H1 (cell line): ENCODE data around the gene TRMT6. TPM values are rescaled to one million over a fixed set of nuclear protein-coding genes. Genes with fewer than 3 reads are reported as not detected.

Experiments
- CTCF ChIA-PET: fragments of 300-600 bp; sonication (Branson Sonifier 250); formaldehyde crosslinking; loops from one replicate; lab custom pipeline; 2021; ENCODE audit not compliant: partially characterized antibody; lab: Charles Lee
- POLR2A ChIA-PET: fragments of 300-600 bp; sonication (Branson Sonifier 250); formaldehyde crosslinking; loops from one replicate; lab custom pipeline; 2021; ENCODE audit warnings: inconsistent platforms; ENCODE audit not compliant: partially characterized antibody; lab: Charles Lee
- DNase-seq, 2 experiments: peaks; one replicate each; pipeline versions ENCODE4 v3.0.0 to v3.0.0-alpha.2; 2010 to 2022; ENCODE audit warnings: low spot score in 2 of 2, low read depth in 1 of 2, mixed read lengths in 1 of 2
- FAIRE-seq: peaks from 2 replicates; lab custom pipeline; 2011; peaks lifted over from hg19 to GRCh38; lab: Jason Lieb, UNC
- H2AFZ ChIP-seq: 2 replicates; pipeline ENCODE4 v1.8.1; 2012; ENCODE audit warnings: low read length, inconsistent platforms
- H2AK5ac ChIP-seq: 2 replicates; pipeline ENCODE4 v1.6.1; 2013; ENCODE audit warnings: low read depth, low read length
- H2BK120ac ChIP-seq: replicated peaks from 2 replicates; pipeline ENCODE3; 2013; ENCODE audit warnings: low read depth, low read length, inconsistent platforms
- H2BK12ac ChIP-seq: 2 replicates; pipeline ENCODE4 v1.6.1; 2013; ENCODE audit warnings: low read depth, low read length
- H2BK15ac ChIP-seq: 2 replicates; pipeline ENCODE4 v1.6.1; 2013; ENCODE audit warnings: low read length
- H2BK20ac ChIP-seq: 2 replicates; pipeline ENCODE4 v1.6.1; 2013; ENCODE audit warnings: low read length
- H2BK5ac ChIP-seq: 2 replicates; pipeline ENCODE4 v1.6.1; 2013; ENCODE audit warnings: low read depth, low read length
- H3K14ac ChIP-seq: 2 replicates; pipeline ENCODE4 v1.6.1; 2013; ENCODE audit warnings: inconsistent platforms; ENCODE audit not compliant: insufficient read length
- H3K18ac ChIP-seq: 2 replicates; pipeline ENCODE4 v1.6.1; 2013; ENCODE audit warnings: low read length; ENCODE audit errors: extremely low read depth
- H3K23ac ChIP-seq: 2 replicates; pipeline ENCODE4 v1.6.1; 2013; ENCODE audit warnings: inconsistent platforms; ENCODE audit not compliant: insufficient read length
- H3K23me2 ChIP-seq: 2 replicates; pipeline ENCODE4 v1.6.1; 2013; ENCODE audit warnings: low read depth, low read length
- H3K27ac ChIP-seq: 2 replicates; pipeline ENCODE4 v1.6.1; 2011; ENCODE audit warnings: low read depth, low read length, inconsistent platforms
- H3K27me3 ChIP-seq, 4 experiments: replicated peaks in 1 of 4; 1 replicate in 1 of 4; 2 replicates in 3 of 4; pipeline versions ENCODE4 v1.6.1 to v1.8.1; 2011 to 2013; ENCODE audit warnings: low read length in 3 of 4, mild to moderate bottlenecking in 3 of 4, inconsistent platforms in 2 of 4, mixed read lengths in 2 of 4, moderate library complexity in 1 of 4; ENCODE audit not compliant: control insufficient read depth in 3 of 4, insufficient read depth in 3 of 4; ENCODE audit errors: extremely low read depth in 1 of 4
- H3K36me3 ChIP-seq, 4 experiments: 2 replicates each; pipeline versions ENCODE4 v1.6.1 to v1.8.1; 2011 to 2013; ENCODE audit warnings: mild to moderate bottlenecking in 4 of 4, low read length in 3 of 4, moderate library complexity in 2 of 4, control low read depth in 1 of 4, inconsistent platforms in 1 of 4; ENCODE audit not compliant: insufficient read depth in 4 of 4, control insufficient read depth in 2 of 4
- H3K4ac ChIP-seq: replicated peaks from 2 replicates; pipeline ENCODE3; 2013; ENCODE audit warnings: low read length, low read depth, mixed read lengths, inconsistent platforms; ENCODE audit not compliant: insufficient read length
- H3K4me1 ChIP-seq, 4 experiments: replicated peaks in 1 of 4; 1 replicate in 1 of 4; 2 replicates in 3 of 4; pipeline versions ENCODE4 v1.6.1 to v1.8.1; 2011 to 2013; ENCODE audit warnings: low read length in 3 of 4, inconsistent platforms in 2 of 4, mixed read lengths in 1 of 4; ENCODE audit not compliant: insufficient read depth in 4 of 4, control insufficient read depth in 3 of 4
- H3K4me2 ChIP-seq, 2 experiments: 2 replicates each; pipeline versions ENCODE4 v1.6.1 to v1.8.1; 2011 to 2013; ENCODE audit warnings: low read depth in 2 of 2, low read length in 2 of 2, control low read depth in 1 of 2, inconsistent platforms in 1 of 2, mild to moderate bottlenecking in 1 of 2; ENCODE audit not compliant: insufficient read depth in 1 of 2
- H3K4me3 ChIP-seq, 4 experiments: fragments of 200-600, 300-600 bp in 1 of 4; sonication (generic), shearing (Covaris generic), sonication (Bioruptor Twin) in 1 of 4; 2 replicates each; pipeline versions ENCODE4 v1.5.1 to v1.8.1; 2011 to 2016; ENCODE audit warnings: low read length in 4 of 4, low read depth in 3 of 4, control low read depth in 2 of 4, inconsistent platforms in 2 of 4, mild to moderate bottlenecking in 2 of 4, mixed read lengths in 1 of 4, moderate library complexity in 1 of 4; ENCODE audit not compliant: insufficient read depth in 2 of 4; ENCODE audit errors: extremely low read depth in 1 of 4
- H3K56ac ChIP-seq: replicated peaks from 2 replicates; pipeline ENCODE3; 2013; ENCODE audit warnings: low read depth, mild to moderate bottlenecking, mixed read lengths, low read length, inconsistent platforms; ENCODE audit not compliant: insufficient read length
- H3K79me1 ChIP-seq: 2 replicates; pipeline ENCODE4 v1.6.1; 2013; ENCODE audit warnings: low read depth, low read length, control low read depth
- H3K79me2 ChIP-seq, 2 experiments: 2 replicates each; pipeline versions ENCODE4 v1.6.1 to v1.8.1; 2012 to 2013; ENCODE audit warnings: low read length in 2 of 2, mild to moderate bottlenecking in 2 of 2, inconsistent platforms in 1 of 2; ENCODE audit not compliant: insufficient read depth in 2 of 2, control insufficient read depth in 1 of 2
- H3K9ac ChIP-seq, 4 experiments: replicated peaks in 1 of 4; 1 replicate in 1 of 4; 2 replicates in 3 of 4; pipeline versions ENCODE4 v1.6.1 to v1.8.1; 2011 to 2013; ENCODE audit warnings: low read depth in 3 of 4, low read length in 3 of 4, control low read depth in 2 of 4, mild to moderate bottlenecking in 2 of 4, moderate library complexity in 2 of 4, inconsistent platforms in 1 of 4; ENCODE audit errors: extremely low read depth in 1 of 4
- H3K9me3 ChIP-seq, 2 experiments: 2 replicates each; pipeline versions ENCODE4 v1.6.1 to v1.8.1; 2012 to 2013; ENCODE audit warnings: mild to moderate bottlenecking in 2 of 2, moderate library complexity in 2 of 2, control low read depth in 1 of 2, inconsistent platforms in 1 of 2, low read depth in 1 of 2, low read length in 1 of 2, mixed read lengths in 1 of 2; ENCODE audit not compliant: insufficient read depth in 2 of 2
- H4K20me1 ChIP-seq, 2 experiments: replicated peaks in 1 of 2; 2 replicates each; pipeline versions ENCODE3 to v1.8.1; 2011 to 2013; ENCODE audit warnings: inconsistent platforms in 2 of 2, low read length in 2 of 2, mild to moderate bottlenecking in 1 of 2; ENCODE audit not compliant: insufficient read depth in 2 of 2, control insufficient read depth in 1 of 2
- H4K5ac ChIP-seq: 2 replicates; pipeline ENCODE4 v1.6.1; 2013; ENCODE audit warnings: low read length, low read depth, mixed read lengths, inconsistent platforms; ENCODE audit not compliant: insufficient read length
- H4K8ac ChIP-seq: 2 replicates; pipeline ENCODE4 v1.8.0; 2013; ENCODE audit warnings: mild to moderate bottlenecking, moderate library complexity, low read length, inconsistent platforms; ENCODE audit not compliant: insufficient read depth; ENCODE audit errors: extremely low read depth
- H4K91ac ChIP-seq: replicated peaks from 2 replicates; pipeline ENCODE3; 2013; ENCODE audit warnings: low read length, mixed read lengths, inconsistent platforms; ENCODE audit not compliant: insufficient read length
- SP4 ChIP-seq: IDR thresholded peaks from 2 replicates; pipeline ENCODE4 v1.6.1; 2012; ENCODE audit warnings: low read length, inconsistent platforms
- TEAD4 ChIP-seq: IDR thresholded peaks from 2 replicates; pipeline ENCODE4 v1.6.1; 2012; ENCODE audit warnings: low read depth, low read length, inconsistent platforms, mixed read lengths
- ZNF274 ChIP-seq: IDR thresholded peaks from 2 replicates; pipeline ENCODE4 v1.7.0; 2012; ENCODE audit warnings: low read length, borderline replicate concordance; ENCODE audit errors: extremely low read depth
- WGBS, 2 experiments: shearing (Covaris generic) in 1 of 2; methylation state at CpG; one replicate each; pipeline versions ENCODE4 v1.1.6 to v1.1.7; 2013 to 2015; ENCODE audit warnings: low lambda C conversion rate in 2 of 2, mixed read lengths in 2 of 2, inconsistent platforms in 1 of 2, low coverage in 1 of 2, missing lambda C conversion rate in 1 of 2; ENCODE audit not compliant: insufficient replicate concordance in 2 of 2, insufficient coverage in 1 of 2, insufficient read length in 1 of 2; ENCODE audit errors: extremely low coverage in 1 of 2, missing lambda C conversion rate in 1 of 2; 5-methylcytosine and 5-hydroxymethylcytosine counted together
- polyA plus RNA-seq, 7 experiments: library from polyadenylated mRNA; depleted of rRNA in 3 of 7; stranded (reverse) in 5 of 7; unstranded in 2 of 7; fragments of >200 nt in 5 of 7; fragments of 200-250 nt in 2 of 7; gene quantifications; 1 replicate in 5 of 7; 2 replicates in 1 of 7; 4 replicates in 1 of 7; pipeline versions ENCODE4 v1.2.1 to v1.2.3, GENCODE V29; 2011 to 2013; ENCODE audit warnings: missing spikeins in 2 of 7, mixed read lengths in 2 of 7
- total RNA-seq: library from RNA; stranded (reverse); fragmentation: NEBNext Ultra II Directional; extraction: Animal tissue kit (Norgen Biotek cat#: 25700); gene quantifications from 2 replicates; pipeline ENCODE4 v1.2.1, GENCODE V29; 2021
- TF ChIP-seq, protein P1 (sequence below): IDR thresholded peaks from 2 replicates; pipeline ENCODE4 v1.6.1; 2012; ENCODE audit warnings: inconsistent platforms

Gene TRMT6
- total and polyA plus RNA-seq, 2 of the 8 experiments (the other 6 are each of a cell fraction or from before 2014, with no cell fraction given), result 6.9 to 23.3 TPM

DNA sequence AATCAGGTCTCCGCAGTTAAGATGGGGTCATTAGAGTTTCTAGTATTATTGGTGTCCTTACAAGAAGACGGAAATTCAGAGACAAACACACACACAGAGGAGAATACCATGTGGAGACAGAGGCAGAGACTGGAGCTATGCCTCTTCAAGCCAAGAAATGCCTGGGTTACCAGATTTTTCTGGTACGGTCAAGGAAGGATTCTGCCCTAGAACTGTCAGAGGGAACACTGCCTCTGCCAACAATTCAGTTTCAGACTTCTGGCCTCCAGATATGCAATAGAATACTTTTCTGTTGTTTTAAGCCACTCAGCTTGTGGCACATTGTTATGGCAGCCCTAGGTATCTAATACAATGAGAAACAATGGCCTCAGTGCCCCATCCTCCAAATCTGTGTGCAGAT lies 18.9 kb downstream of the TRMT6 start:
- Histone ChIP-seq H2BK120ac (no peak overlapping the region), H2BK20ac (no peak overlapping the region), H3K56ac (no peak overlapping the region), H2AFZ (no peak overlapping the region), H3K4me1 (0 out of 7 replicates have a peak, but pooled peaks cover 0 to 1% (median 0%) of the 10 kb centered on the region in 4 experiments), H3K4ac (no peak overlapping the region), H3K14ac (no peak overlapping the region), H3K79me1 (no peaks in the 10 kb centered on the region), H3K36me3 (no peaks in the 10 kb centered on the region), H3K4me2 (no peak overlapping the region), H3K9ac (no peak overlapping the region), H3K18ac (no peak overlapping the region), H2BK15ac (no peak overlapping the region), H3K9me3 (no peaks in the 10 kb centered on the region)
- TF ChIP-seq TEAD4, result no peak
- TF ChIP-seq ZNF274, result no peak
- TF ChIP-seq, protein P1, sequence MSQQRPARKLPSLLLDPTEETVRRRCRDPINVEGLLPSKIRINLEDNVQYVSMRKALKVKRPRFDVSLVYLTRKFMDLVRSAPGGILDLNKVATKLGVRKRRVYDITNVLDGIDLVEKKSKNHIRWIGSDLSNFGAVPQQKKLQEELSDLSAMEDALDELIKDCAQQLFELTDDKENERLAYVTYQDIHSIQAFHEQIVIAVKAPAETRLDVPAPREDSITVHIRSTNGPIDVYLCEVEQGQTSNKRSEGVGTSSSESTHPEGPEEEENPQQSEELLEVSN, result no peak
- TF ChIP-seq SP4, result no peak
- TF ChIP-seq, all 59 proteins: peak for 0
- whole genome bisulfite sequencing, 2 experiments, result 89% methylated on average over 3 of the region's 3 CpGs; no CpG with 5 or more reads in 1 of the 2 experiments
- H4K20me1 ChIP-seq, result no peaks in the 10 kb centered on the region
- H2AK5ac ChIP-seq, result no peak overlapping the region
- no peaks in the 10 kb centered on the region for H3K23me2 ChIP-seq
- DNase-seq (no peak), FAIRE-seq (no peak)
- no peak overlapping the region for H2BK5ac ChIP-seq
- ChIA-PET POLR2A (interaction anchor here (0.5 kb wide), 1 partner anchor 133 kb away, joined by 3 read pairs; no protein-coding TSS in a partner anchor), CTCF (interaction anchor here (0.7 to 1.3 kb wide), 3 partner anchors 16 to 403 kb away, joined by 3 read pairs; no protein-coding TSS in a partner anchor)
- no peaks in the 10 kb centered on the region for H3K27me3 ChIP-seq
- H3K23ac ChIP-seq, result no peak overlapping the region
- H2BK12ac ChIP-seq, result no peak overlapping the region
- no peak overlapping the region for H4K5ac ChIP-seq
- no peak overlapping the region for H4K91ac ChIP-seq
- H3K79me2 ChIP-seq, result no peaks in the 10 kb centered on the region
- no peak overlapping the region for H4K8ac ChIP-seq
- no peak overlapping the region for H3K4me3 ChIP-seq
- H3K27ac ChIP-seq, result no peak overlapping the region
